T follicular helper cell (primary cell): ENCODE measurements around the gene MAP7.
"Not testable (repeated sequence)": the region's sequence is repeated elsewhere in the genome, so short reads cannot be mapped to it uniquely, and the experiment has no call there.

Experiments used
- DNase-seq: peaks from one replicate; pipeline ENCODE4 v3.0.0-alpha.2; 2020; ENCODE audit warnings: low read depth

Gene MAP7

GRCh38 chr6:136503303-136504029 lies 46.8 kb downstream of the MAP7 start:
- no peak for DNase-seq

- DNase-seq, result no peak
Observed at GRCh38 chr6:136502786-136503185, 47.4 kb downstream of the MAP7 start.

DNA sequence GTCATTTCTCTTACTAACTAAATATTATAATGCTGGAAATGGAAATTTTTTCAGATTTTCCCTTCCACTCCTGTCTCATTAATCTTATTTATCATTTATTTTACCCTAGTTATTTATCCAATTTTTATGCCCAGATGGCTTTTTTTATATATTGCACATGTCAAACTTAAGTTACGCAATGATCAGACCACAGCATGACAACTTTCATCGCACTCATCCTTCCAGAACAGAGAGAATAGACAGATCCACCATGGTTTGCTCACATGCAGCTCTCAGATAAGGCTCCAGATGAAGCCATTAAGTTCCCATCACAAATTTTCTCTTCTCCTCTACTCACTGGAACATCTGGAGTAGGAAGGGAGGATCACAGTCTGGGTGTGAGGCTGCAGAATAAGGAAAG lies 48.7 kb downstream of the MAP7 start:
- no peak for DNase-seq

DNA sequence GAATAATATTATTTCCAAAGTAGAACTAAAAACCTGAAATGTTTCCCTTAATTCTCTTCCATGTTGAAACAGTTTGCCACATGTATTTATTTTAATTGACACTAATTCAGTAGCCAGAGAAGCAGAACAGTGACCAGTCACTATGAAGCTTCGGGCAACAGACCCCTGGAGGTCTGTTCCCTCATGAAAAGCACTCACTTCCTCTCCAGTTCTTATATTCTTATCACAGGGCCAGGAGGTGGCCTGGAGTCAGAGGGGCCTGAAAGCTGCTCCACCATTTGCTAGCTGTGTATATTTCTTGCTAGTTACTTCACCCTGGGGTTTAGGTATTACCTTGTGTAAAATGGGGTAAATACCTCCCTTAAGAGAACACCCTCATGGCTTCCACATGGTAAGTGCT lies 49.1 kb downstream of the MAP7 start:
- no peak for DNase-seq

- DNase-seq, result no peak
Observed at GRCh38 chr6:136500414-136500813, 49.8 kb downstream of the MAP7 start.

- DNase-seq, result no peak
Observed at GRCh38 chr6:136499370-136499769, 50.9 kb downstream of the MAP7 start.

- not testable (repeated sequence) for DNase-seq
Observed at GRCh38 chr6:136496449-136496848, 53.8 kb downstream of the MAP7 start.

GRCh38 chr6:136494710-136495109 lies 55.5 kb downstream of the MAP7 start:
- no peak for DNase-seq

GRCh38 chr6:136494059-136494458 lies 56.2 kb downstream of the MAP7 start:
- DNase-seq, result no peak

DNA sequence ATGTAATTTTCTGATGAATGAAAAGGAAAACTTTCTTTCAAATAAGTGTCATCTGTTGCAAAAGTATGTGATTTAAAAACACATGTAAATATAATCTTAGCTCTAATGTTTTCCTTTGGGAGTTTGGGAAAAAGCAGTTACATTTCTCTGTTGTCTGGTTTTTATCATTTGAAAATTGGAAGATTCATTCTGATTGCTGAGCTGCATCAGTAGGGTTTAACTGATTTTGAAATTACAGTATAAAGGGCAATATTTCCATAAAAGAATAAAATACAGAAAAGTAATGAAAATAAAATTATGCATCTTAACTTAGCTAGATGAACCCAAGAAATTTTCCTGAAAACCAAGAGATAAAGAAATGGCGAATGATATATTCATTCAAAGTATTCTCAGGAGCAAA lies 57.8 kb downstream of the MAP7 start:
- no peak for DNase-seq

GRCh38 chr6:136491754-136492153 lies 58.5 kb downstream of the MAP7 start:
- DNase-seq, result no peak

DNA sequence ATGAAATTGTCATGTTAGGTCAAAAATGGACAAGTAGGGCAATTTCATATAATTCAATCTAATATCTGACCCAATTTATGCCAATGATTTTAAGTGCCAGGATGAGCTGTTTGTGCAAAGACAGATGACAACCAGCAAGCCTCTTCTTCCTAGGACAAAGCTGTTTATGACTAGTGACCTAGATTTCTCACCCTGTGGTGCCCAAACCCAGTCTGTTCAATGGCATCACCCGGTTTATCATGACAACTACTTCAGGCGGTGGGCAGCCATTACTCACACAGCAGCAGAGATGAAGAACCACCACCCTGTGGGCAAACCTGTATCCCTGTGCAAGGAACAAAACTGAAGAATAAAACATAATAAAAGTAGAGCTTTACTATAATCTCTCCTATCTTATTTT lies 59.0 kb downstream of the MAP7 start:
- no peak for DNase-seq

DNA sequence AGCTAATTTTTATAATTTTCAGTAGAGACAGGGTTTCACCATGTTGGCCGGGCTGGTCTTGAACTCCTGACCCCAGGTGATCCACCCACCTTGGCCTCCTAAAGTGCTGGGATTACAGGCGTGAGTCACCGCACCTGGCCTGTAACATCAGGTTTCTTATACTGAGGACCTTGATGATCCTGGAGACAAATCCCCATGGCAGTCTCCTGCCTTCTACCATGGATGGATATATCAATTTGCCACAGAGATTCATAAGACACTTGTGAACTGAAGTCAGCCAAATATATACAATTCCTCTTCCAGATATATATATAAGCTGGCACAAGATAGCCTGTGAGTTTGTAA lies 60.6 kb downstream of the MAP7 start:
- DNase-seq, result not testable (repeated sequence)

DNA sequence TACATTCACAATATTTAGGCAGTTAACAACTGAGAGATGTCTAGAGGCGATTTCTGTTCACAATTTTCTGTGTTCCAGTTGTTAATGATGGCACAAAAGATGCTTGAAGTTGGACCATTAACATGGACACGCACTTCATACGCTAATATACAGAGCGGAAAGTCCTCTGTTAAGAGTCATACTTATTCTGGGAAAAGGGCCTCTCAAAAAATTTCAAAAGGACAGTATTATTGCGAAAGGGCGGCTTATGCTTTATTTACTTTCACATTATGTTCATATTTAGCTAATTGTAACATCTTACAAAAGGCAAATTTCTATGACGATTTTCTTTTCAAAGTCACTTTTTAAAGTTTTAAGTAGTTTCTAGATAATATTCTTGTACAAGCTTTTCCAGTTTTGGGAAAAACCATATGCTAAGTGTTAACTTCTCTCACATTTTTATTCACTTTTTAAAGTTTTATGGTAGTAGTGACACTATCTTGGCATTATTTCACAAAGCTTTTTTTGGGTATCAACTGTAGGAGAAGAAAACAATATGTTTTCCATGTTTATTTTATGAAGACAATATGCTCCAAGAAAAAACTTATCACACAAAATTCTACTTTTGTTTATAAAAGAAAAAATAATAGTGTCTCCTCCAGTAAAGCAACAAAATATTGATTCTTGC lies 62.3 kb downstream of the MAP7 start:
- DNase-seq, result no peak

DNA sequence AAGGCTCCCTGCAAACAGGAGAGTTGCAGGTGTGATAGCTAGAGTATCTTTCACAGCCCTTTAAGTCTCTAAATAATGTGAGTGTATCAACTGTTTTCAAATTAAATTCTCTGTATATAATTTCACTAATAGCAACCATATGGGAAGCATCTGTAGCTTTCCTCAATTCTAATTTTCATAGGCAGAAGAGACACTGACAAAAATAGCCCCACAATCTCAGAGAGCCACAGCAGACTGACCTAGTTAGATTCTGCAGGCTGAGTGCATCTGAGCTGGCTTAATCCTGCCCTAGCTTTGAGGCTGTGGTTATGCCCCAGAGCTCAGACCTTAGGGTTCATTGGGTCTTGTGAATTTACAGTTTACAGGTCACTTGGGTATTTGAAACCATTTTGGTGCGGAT lies 63.9 kb downstream of the MAP7 start:
- DNase-seq, result no peak

- DNase-seq, result no peak
Observed at GRCh38 chr6:136483906-136484305, 66.3 kb downstream of the MAP7 start.

DNA sequence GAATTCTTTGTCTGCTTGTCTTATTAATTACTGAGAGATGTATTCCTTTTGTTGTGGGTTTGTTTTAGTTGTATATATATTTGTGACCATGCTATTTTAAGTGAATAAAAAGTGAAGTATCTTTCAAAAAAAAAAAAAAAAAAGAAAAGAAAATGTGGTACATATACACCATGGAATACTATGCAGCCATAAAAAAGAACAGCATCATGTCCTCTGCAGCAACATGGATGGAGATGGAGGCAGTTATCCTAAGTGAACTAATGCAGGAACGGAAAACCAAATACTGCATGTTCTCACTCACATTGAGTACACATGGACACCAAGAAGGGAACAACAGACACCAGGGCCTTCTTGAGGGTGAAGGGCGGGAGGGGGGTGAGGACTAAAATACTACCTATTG lies 67.2 kb downstream of the MAP7 start:
- not testable (repeated sequence) for DNase-seq

- DNase-seq, result no peak
Observed at GRCh38 chr6:136477548-136477947, 72.7 kb downstream of the MAP7 start.

DNA sequence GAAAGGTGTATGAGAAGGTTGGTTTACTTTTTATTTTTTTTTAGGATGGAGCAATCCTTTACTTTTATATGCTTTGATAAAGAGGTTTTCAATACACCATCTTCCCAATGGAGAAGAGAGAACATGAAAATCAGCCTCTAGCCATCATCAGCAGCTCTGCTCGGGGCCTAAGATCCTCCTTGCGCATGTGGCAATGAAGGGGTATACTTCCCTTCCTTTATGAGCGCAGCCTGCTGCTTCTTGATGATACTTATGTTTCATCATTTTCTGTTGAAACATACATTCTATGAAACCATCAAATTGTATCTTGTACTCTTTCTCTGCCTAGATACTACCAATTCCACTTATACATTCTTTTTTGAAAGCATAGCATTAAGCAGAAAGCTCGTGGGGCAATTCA lies 74.5 kb downstream of the MAP7 start:
- no peak for DNase-seq

DNA sequence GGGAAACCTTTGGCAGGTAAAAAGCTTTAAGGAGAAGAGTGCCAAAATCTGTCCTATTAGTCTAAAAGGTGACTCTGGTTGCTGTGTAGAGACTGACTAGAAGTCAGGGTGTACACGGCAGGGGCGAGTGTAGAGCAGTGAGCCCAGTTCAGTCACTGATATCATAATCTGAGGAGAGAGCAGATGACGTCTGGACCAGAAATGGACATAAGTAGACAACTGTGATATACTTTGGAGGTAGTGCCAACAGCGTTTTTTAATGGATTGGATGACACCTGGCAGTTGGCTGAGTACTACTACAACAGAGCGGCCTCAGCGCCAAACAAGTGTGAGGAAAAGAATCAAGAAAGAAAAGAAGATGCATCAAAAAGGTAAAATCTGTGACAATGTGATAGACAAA lies 76.0 kb downstream of the MAP7 start:
- no peak for DNase-seq

- DNase-seq, result no peak
Observed at GRCh38 chr6:136471922-136472321, 78.3 kb downstream of the MAP7 start.

- no peak for DNase-seq
Observed at GRCh38 chr6:136471372-136471771, 78.8 kb downstream of the MAP7 start.

DNA sequence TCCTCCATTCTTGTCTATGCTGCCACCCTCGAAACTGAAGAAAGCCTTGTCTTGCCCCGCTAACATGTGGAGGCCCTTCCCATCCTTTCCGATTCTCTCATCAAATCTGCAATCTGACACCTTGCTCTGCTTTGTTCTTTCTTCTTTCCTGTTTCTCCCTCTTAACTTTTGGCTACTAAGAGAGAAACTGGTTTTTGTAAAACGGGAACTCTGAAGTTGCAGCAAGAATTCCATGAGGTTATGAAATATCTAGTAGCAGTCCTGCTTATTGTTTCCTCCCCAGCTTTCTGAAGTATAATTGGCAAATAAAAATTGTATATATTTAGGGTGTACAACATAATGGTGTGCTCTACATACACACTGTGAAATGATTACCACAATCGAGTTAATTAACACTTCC lies 80.2 kb downstream of the MAP7 start:
- no peak for DNase-seq

DNA sequence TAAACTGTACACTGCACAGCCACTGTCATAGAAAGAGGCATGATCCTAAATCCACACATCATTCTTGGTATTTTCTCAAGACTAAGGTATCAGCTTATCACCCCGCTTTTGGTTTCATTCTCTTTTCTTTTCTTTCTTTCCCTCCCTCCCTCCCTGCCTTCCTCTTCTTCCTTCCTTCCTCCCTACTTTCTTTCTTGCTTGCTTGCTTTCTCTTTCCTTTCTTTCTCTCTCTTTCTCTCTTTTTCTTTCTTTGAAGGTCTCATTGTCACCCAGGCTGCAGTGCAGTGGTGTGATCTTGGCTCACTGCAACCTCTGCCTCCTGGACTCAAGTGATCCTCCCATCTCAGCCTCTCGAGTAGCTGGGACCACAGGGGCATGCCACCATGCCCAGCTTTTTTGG lies 81.1 kb downstream of the MAP7 start:
- DNase-seq, result no peak
